Liver (tissue), 9 donors: ENCODE measurements around the gene CACNA1H. TPM values are rescaled to one million over a fixed set of nuclear protein-coding genes. Genes with fewer than 3 reads are reported as not detected.

ENCODE experiments used
- DNase-seq: peaks from one replicate; pipeline ENCODE4 v3.0.0-alpha.2; 2017; ENCODE audit warnings: low spot score
- H3K27ac ChIP-seq, 2 donors: one replicate each; pipeline ENCODE4 v1.7.0; 2013; ENCODE audit warnings: inconsistent platforms in 2 of 2, low read length in 2 of 2, control low read depth in 1 of 2, low read depth in 1 of 2, mild to moderate bottlenecking in 1 of 2
- H3K27me3 ChIP-seq, 4 donors: one replicate each; pipeline versions ENCODE4 v1.6.1 to v1.7.0; 2013; ENCODE audit warnings: low read length in 3 of 4, inconsistent platforms in 1 of 4, mild to moderate bottlenecking in 1 of 4, moderate library complexity in 1 of 4; ENCODE audit not compliant: control insufficient read depth in 4 of 4, insufficient read depth in 4 of 4
- H3K36me3 ChIP-seq, 4 donors: one replicate each; pipeline versions ENCODE4 v1.6.1 to v1.7.0; 2013; ENCODE audit warnings: low read length in 3 of 4, mild to moderate bottlenecking in 3 of 4, low read depth in 1 of 4, moderate library complexity in 1 of 4; ENCODE audit not compliant: control insufficient read depth in 4 of 4, insufficient read depth in 3 of 4
- H3K4me1 ChIP-seq, 4 donors: one replicate each; pipeline versions ENCODE4 v1.6.1 to v1.7.0; 2013; ENCODE audit warnings: low read length in 3 of 4, mild to moderate bottlenecking in 3 of 4, moderate library complexity in 1 of 4; ENCODE audit not compliant: control insufficient read depth in 4 of 4, insufficient read depth in 4 of 4
- H3K4me3 ChIP-seq, 3 donors: one replicate each; pipeline versions ENCODE4 v1.6.1 to v1.7.0; 2013; ENCODE audit warnings: low read length in 3 of 3, control low read depth in 1 of 3, low read depth in 1 of 3, mild to moderate bottlenecking in 1 of 3
- H3K9ac ChIP-seq, 2 donors: one replicate each; pipeline ENCODE4 v1.7.0; 2013; ENCODE audit warnings: low read length in 2 of 2, mild to moderate bottlenecking in 2 of 2, moderate library complexity in 2 of 2, control low read depth in 1 of 2, low read depth in 1 of 2
- H3K9me3 ChIP-seq, 4 donors: one replicate each; pipeline versions ENCODE4 v1.6.1 to v1.7.0; 2013; ENCODE audit warnings: low read length in 3 of 4; ENCODE audit not compliant: control insufficient read depth in 4 of 4
- EGR1 ChIP-seq, 2 donors: IDR thresholded peaks; 2 replicates each; pipeline ENCODE4 v1.6.1; 2016 to 2018; ENCODE audit warnings: antibody characterized with exemption in 2 of 2, low read depth in 2 of 2
- FOXA2 ChIP-seq: IDR thresholded peaks from 2 replicates; pipeline ENCODE4 v1.6.1; 2016; ENCODE audit warnings: antibody characterized with exemption
- GABPA ChIP-seq, 2 donors: IDR thresholded peaks in 1 of 2; conservative IDR thresholded peaks in 1 of 2; 2 replicates each; pipeline ENCODE4 v1.6.1; 2016; ENCODE audit warnings: antibody characterized with exemption in 2 of 2, mild to moderate bottlenecking in 1 of 2, moderate library complexity in 1 of 2
- HNF4A ChIP-seq, 2 donors: conservative IDR thresholded peaks; 2 replicates each; pipeline ENCODE4 v1.6.1; 2016; ENCODE audit warnings: antibody characterized with exemption in 2 of 2, mild to moderate bottlenecking in 2 of 2
- JUND ChIP-seq, 2 donors: IDR thresholded peaks; 2 replicates each; pipeline ENCODE4 v1.6.1; 2016; ENCODE audit warnings: antibody characterized with exemption in 2 of 2
- NR2F2 ChIP-seq: IDR thresholded peaks from 2 replicates; pipeline ENCODE4 v1.6.1; 2016; ENCODE audit warnings: antibody characterized with exemption
- RAD21 ChIP-seq, 2 donors: IDR thresholded peaks; 2 replicates each; pipeline ENCODE4 v1.6.1; 2016; ENCODE audit warnings: antibody characterized with exemption in 2 of 2, mild to moderate bottlenecking in 2 of 2
- RXRA ChIP-seq, 2 donors: IDR thresholded peaks; 2 replicates each; pipeline ENCODE4 v1.6.1; 2017 to 2018; ENCODE audit warnings: antibody characterized with exemption in 2 of 2, mild to moderate bottlenecking in 1 of 2
- SP1 ChIP-seq: IDR thresholded peaks from 2 replicates; pipeline ENCODE4 v1.6.1; 2018; ENCODE audit warnings: antibody characterized with exemption, mild to moderate bottlenecking
- TAF1 ChIP-seq: conservative IDR thresholded peaks from 2 replicates; pipeline ENCODE4 v1.6.1; 2016; ENCODE audit warnings: antibody characterized with exemption, mild to moderate bottlenecking
- YY1 ChIP-seq: IDR thresholded peaks from 2 replicates; pipeline ENCODE4 v1.6.1; 2016; ENCODE audit warnings: antibody characterized with exemption, mild to moderate bottlenecking
- WGBS: extraction: QIAGEN DNeasy Blood & Tissue Kit; methylation state at CpG from one replicate; pipeline ENCODE4 v1.1.7; 2013; 5-methylcytosine and 5-hydroxymethylcytosine counted together
- polyA plus RNA-seq, 2 donors: library from polyadenylated mRNA; stranded (reverse) in 1 of 2; unstranded in 1 of 2; fragments of 200-250 nt in 1 of 2; fragments of >200 nt in 1 of 2; fragmentation: Nextera tagmentation in 1 of 2; extraction: Ambion mirVana in 1 of 2; gene quantifications; one replicate each; pipeline versions ENCODE4 v1.2.1 to v1.2.3, GENCODE V29; 2013 to 2015
- total RNA-seq, 2 donors: library from RNA; depleted of rRNA; stranded (reverse); fragments of >200 nt; gene quantifications; one replicate each; pipeline ENCODE4 v1.2.3, GENCODE V29; 2014
- TF ChIP-seq, protein P1 (sequence below): IDR thresholded peaks from 2 replicates; pipeline ENCODE4 v1.6.1; 2016; ENCODE audit warnings: antibody characterized with exemption
- TF ChIP-seq, protein P2 (sequence below): IDR thresholded peaks from 2 replicates; pipeline ENCODE4 v1.6.1; 2016; ENCODE audit warnings: antibody characterized with exemption, mild to moderate bottlenecking
- TF ChIP-seq, protein P3 (sequence below): IDR thresholded peaks from 2 replicates; pipeline ENCODE4 v1.6.1; 2016; ENCODE audit warnings: antibody characterized with exemption
- donor health status: healthy.
- donor health status: healthy.
- donor health status: healthy.
- donor health status: healthy.
- donor health status: healthy.

The CACNA1H gene
- total and polyA plus RNA-seq, 4 donors = 0.21 to 8.5 (median 6.1) TPM

DNA sequence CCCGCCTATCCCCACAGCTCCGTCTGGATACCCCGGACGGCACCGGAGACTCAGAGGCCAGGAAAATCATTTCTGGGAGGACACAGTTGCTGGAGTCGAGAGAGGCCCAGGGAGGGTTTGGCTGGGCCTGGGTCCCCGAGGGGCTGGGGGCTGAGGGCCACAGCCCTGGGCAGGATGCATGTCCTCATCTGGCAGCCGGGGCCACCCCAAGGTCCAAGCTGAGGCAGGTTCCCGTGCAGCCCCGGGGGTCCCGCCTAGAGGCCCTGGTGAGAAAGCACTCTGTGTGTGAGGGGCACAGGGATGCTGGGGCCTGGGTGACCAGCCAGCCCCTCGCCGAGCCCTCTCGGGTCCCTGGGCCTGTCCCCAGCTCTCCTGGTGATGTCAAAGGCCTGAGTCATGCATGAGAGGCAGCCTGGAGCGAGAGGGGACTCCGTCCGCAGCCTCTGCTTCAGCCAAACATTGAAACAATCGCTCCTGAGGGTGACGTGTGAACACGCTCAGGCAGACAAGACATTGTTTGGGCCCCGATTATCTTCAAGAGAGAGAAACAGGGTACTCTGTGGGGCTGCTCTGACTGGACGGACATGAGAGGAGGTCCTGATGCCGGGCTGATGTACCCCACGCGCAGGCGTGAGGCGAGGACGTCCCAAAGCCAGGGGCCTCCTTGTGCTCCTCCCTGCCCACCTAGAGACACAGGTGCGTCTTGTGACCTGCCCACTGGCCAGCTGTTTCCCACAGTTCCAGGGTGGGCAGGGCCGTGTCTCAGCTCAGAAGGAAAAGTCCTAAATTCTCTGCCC lies 31.1 kb upstream of the CACNA1H start:
- no peak overlapping the region for H3K27ac ChIP-seq
- peaks cover 0 to 3% (median 0%) of the 10 kb centered on the region in 4 donors for H3K27me3 ChIP-seq
- H3K4me1 ChIP-seq = no peaks in the 10 kb centered on the region
- no peaks in the 10 kb centered on the region for H3K9me3 ChIP-seq
- no peaks in the 10 kb centered on the region for H3K36me3 ChIP-seq
- H3K4me3 ChIP-seq = no peak overlapping the region
- 85% methylated on average over 30 of the region's 30 CpGs for WGBS
- TF ChIP-seq RAD21 (IDR thresholded peaks at IDR 0.05) = no peak
- no peak for TF ChIP-seq RXRA (IDR thresholded peaks at IDR 0.05)
- no peak for TF ChIP-seq SP1
- no peak for TF ChIP-seq NR2F2
- TF ChIP-seq, protein P1, sequence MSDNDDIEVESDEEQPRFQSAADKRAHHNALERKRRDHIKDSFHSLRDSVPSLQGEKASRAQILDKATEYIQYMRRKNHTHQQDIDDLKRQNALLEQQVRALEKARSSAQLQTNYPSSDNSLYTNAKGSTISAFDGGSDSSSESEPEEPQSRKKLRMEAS = no peak
- TF ChIP-seq GABPA (IDR thresholded peaks at IDR 0.05 in 1 of 2, conservative IDR thresholded peaks at IDR 0.05 in 1 of 2) = no peak
- no peak for TF ChIP-seq EGR1 (IDR thresholded peaks at IDR 0.05; ENCODE audit: low read depth in 2 of 2)
- TF ChIP-seq YY1 = no peak
- H3K9ac ChIP-seq = no peak overlapping the region
- no peak for DNase-seq

DNA sequence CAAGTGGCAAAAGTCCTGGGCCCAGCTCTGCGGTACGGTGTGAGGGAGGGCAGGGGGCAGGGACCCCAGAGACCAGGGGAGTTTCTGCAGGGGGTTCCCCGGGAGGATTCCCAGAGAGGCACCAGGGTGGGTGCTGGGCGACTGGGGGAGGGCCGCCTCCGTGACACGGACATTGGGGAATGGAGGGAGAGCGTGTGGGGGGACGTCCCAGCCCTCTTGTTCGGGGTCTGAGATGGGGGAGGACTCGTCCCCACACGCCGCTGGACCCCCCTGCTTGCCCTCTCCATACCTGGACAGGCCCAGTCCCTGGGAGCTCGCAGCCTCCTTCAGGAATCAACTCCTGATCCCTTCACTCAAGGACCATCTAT lies 30.5 kb upstream of the CACNA1H start:
- TF ChIP-seq JUND (IDR thresholded peaks at IDR 0.05) (no peak), HNF4A (conservative IDR thresholded peaks at IDR 0.05) (no peak), TAF1 (no peak), RXRA (IDR thresholded peaks at IDR 0.05) (no peak), FOXA2 (no peak), EGR1 (IDR thresholded peaks at IDR 0.05; ENCODE audit: low read depth in 2 of 2) (no peak)
- TF ChIP-seq, protein P1 = no peak
- TF ChIP-seq, protein P2, sequence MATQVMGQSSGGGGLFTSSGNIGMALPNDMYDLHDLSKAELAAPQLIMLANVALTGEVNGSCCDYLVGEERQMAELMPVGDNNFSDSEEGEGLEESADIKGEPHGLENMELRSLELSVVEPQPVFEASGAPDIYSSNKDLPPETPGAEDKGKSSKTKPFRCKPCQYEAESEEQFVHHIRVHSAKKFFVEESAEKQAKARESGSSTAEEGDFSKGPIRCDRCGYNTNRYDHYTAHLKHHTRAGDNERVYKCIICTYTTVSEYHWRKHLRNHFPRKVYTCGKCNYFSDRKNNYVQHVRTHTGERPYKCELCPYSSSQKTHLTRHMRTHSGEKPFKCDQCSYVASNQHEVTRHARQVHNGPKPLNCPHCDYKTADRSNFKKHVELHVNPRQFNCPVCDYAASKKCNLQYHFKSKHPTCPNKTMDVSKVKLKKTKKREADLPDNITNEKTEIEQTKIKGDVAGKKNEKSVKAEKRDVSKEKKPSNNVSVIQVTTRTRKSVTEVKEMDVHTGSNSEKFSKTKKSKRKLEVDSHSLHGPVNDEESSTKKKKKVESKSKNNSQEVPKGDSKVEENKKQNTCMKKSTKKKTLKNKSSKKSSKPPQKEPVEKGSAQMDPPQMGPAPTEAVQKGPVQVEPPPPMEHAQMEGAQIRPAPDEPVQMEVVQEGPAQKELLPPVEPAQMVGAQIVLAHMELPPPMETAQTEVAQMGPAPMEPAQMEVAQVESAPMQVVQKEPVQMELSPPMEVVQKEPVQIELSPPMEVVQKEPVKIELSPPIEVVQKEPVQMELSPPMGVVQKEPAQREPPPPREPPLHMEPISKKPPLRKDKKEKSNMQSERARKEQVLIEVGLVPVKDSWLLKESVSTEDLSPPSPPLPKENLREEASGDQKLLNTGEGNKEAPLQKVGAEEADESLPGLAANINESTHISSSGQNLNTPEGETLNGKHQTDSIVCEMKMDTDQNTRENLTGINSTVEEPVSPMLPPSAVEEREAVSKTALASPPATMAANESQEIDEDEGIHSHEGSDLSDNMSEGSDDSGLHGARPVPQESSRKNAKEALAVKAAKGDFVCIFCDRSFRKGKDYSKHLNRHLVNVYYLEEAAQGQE = no peak
- TF ChIP-seq, protein P3, sequence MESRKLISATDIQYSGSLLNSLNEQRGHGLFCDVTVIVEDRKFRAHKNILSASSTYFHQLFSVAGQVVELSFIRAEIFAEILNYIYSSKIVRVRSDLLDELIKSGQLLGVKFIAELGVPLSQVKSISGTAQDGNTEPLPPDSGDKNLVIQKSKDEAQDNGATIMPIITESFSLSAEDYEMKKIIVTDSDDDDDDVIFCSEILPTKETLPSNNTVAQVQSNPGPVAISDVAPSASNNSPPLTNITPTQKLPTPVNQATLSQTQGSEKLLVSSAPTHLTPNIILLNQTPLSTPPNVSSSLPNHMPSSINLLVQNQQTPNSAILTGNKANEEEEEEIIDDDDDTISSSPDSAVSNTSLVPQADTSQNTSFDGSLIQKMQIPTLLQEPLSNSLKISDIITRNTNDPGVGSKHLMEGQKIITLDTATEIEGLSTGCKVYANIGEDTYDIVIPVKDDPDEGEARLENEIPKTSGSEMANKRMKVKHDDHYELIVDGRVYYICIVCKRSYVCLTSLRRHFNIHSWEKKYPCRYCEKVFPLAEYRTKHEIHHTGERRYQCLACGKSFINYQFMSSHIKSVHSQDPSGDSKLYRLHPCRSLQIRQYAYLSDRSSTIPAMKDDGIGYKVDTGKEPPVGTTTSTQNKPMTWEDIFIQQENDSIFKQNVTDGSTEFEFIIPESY = no peak
- WGBS = 90% methylated on average over 14 of the region's 14 CpGs
- H3K27me3 ChIP-seq = peaks cover 0 to 3% (median 0%) of the 10 kb centered on the region in 4 donors

More for the DNA sequence above, 30.5 kb upstream of the CACNA1H start:
- no peaks in the 10 kb centered on the region for H3K9me3 ChIP-seq
- no peaks in the 10 kb centered on the region for H3K36me3 ChIP-seq
- no peak for DNase-seq
- no peaks in the 10 kb centered on the region for H3K4me1 ChIP-seq
- no peak overlapping the region for H3K9ac ChIP-seq
- no peak overlapping the region for H3K27ac ChIP-seq
- H3K4me3 ChIP-seq = no peak overlapping the region
